ENCODE data around the gene CAMK1. TPM values are rescaled to one million over a fixed set of nuclear protein-coding genes. Genes with fewer than 3 reads are reported as not detected.

CAMK1 gene
- total and polyA plus RNA-seq, 9 of the 15 experiments (the other 6 are each of a cell fraction or from before 2014, with no cell fraction given): 0.23 to 10.7 (median 6.0) TPM

- TF ChIP-seq ZNF740 (CRISPR knock-in tag; IDR thresholded peaks at IDR 0.05): 0 out of 2 replicates have a peak, but pooled peaks have one; percentile 5
- TF ChIP-seq ZNF740 (tag; IDR thresholded peaks at IDR 0.05): no peak
- TF ChIP-seq ZNF830 (CRISPR knock-in tag; IDR thresholded peaks at IDR 0.05): no peak
- no peak for TF ChIP-seq SRF (CRISPR knock-in tag; IDR thresholded peaks at IDR 0.05)
- peak; percentile 41; the same call in 1 of the 2 replicates for TF ChIP-seq ZNF316 (IDR thresholded peaks at IDR 0.05)
- no peak for TF ChIP-seq NBN (IDR thresholded peaks at IDR 0.05; ENCODE audit: low read depth)
- no peak for TF ChIP-seq SMARCA4 (IDR thresholded peaks at IDR 0.05)
- no peak for TF ChIP-seq ZNF785 (CRISPR knock-in tag; IDR thresholded peaks at IDR 0.05)
- 0 out of 2 replicates have a peak, but pooled peaks have one; percentile 22 for TF ChIP-seq GTF2E2 (tag; IDR thresholded peaks at IDR 0.05)
- no peak for TF ChIP-seq RNF2 (IDR thresholded peaks at IDR 0.05)
- TF ChIP-seq RBM14 (IDR thresholded peaks at IDR 0.05; ENCODE audit: borderline replicate concordance, insufficient read depth, low read depth, low read length): no peak
- TF ChIP-seq TCF3 (CRISPR knock-in tag; IDR thresholded peaks at IDR 0.05): no peak
- TF ChIP-seq ETV6 (IDR thresholded peaks at IDR 0.05; ENCODE audit: borderline replicate concordance in 1 of 2, low read depth in 2 of 2, low read length in 1 of 2): no peak
- TF ChIP-seq ETV6 (CRISPR knock-in tag; IDR thresholded peaks at IDR 0.05; ENCODE audit: borderline replicate concordance): no peak
- TF ChIP-seq NCOA6 (IDR thresholded peaks at IDR 0.05): no peak
- no peak for TF ChIP-seq KDM1A (IDR thresholded peaks at IDR 0.05)
- TF ChIP-seq ZNF407 (IDR thresholded peaks at IDR 0.05; ENCODE audit: low read depth): no peak
- TF ChIP-seq SMARCA5 (IDR thresholded peaks at IDR 0.05): no peak
- no peak for TF ChIP-seq ZFP1 (CRISPR knock-in tag; IDR thresholded peaks at IDR 0.05)
- TF ChIP-seq CHAMP1 (IDR thresholded peaks at IDR 0.05): no peak
- no peak for TF ChIP-seq EP400 (IDR thresholded peaks at IDR 0.05)
Measured at GRCh38 chr3:9715136-9715535, 54.6 kb downstream of the CAMK1 start (continued).
